HepG2 (cell line): ENCODE results near the gene AHSG. TPM values are rescaled to one million over a fixed set of nuclear protein-coding genes. Genes with fewer than 3 reads are reported as not detected.
A peak's percentile ranks its signal among the peaks of the same experiment; 100 is the strongest.

ENCODE experiments used
- AGO2 ChIP-seq: fragments of 200-400 bp; formaldehyde crosslinking; optimal IDR thresholded peaks from 2 replicates; pipeline ENCODE3; 2017; ENCODE audit warnings: mild to moderate bottlenecking, low read depth, low read length, moderate library complexity
- ARID3A ChIP-seq: IDR thresholded peaks from 2 replicates; pipeline ENCODE4 v1.6.1; 2012; ENCODE audit warnings: low read depth, low read length, improper control_type of control experiment
- FOSL2 ChIP-seq: sonication (generic); formaldehyde crosslinking; IDR thresholded peaks from 2 replicates; pipeline ENCODE4 v1.4.0; 2020; ENCODE audit warnings: missing genetic modification reagents
- GATAD2A ChIP-seq: IDR thresholded peaks from 2 replicates; pipeline ENCODE4 v1.6.1; 2016
- HOMEZ ChIP-seq: IDR thresholded peaks from 2 replicates; pipeline ENCODE4 v1.6.1; 2016; ENCODE audit warnings: low read depth
- MED8 ChIP-seq: sonication (generic); formaldehyde crosslinking; IDR thresholded peaks from 2 replicates; pipeline ENCODE4 v1.8.1; 2023; ENCODE audit warnings: mild to moderate bottlenecking, missing genetic modification reagents; ENCODE audit not compliant: insufficient replicate concordance
- NFYB ChIP-seq: sonication (generic); formaldehyde crosslinking; IDR thresholded peaks from 2 replicates; pipeline ENCODE4 v1.4.0; 2020; ENCODE audit warnings: missing genetic modification reagents
- PAX8 ChIP-seq: sonication (generic); formaldehyde crosslinking; IDR thresholded peaks from 2 replicates; pipeline ENCODE4 v1.8.0; 2022; ENCODE audit warnings: mild to moderate bottlenecking, missing genetic modification reagents, borderline replicate concordance
- PHF8 ChIP-seq: sonication (generic); formaldehyde crosslinking; IDR thresholded peaks from 2 replicates; pipeline ENCODE4 v1.5.0; 2020; ENCODE audit warnings: missing genetic modification reagents
- PRDM10 ChIP-seq: sonication (generic); formaldehyde crosslinking; IDR thresholded peaks from 2 replicates; pipeline ENCODE4 v1.4.0; 2020; ENCODE audit warnings: low read depth, missing genetic modification reagents
- RBFOX2 ChIP-seq: fragments of 200-400 bp; formaldehyde crosslinking; IDR thresholded peaks from 2 replicates; pipeline ENCODE4 v1.6.1; 2017; ENCODE audit warnings: low read depth, mild to moderate bottlenecking, low read length
- SALL1 ChIP-seq: sonication (generic); formaldehyde crosslinking; IDR thresholded peaks from 2 replicates; pipeline ENCODE4 v1.8.0; 2022; ENCODE audit warnings: mild to moderate bottlenecking, missing genetic modification reagents
- STAG1 ChIP-seq: sonication (generic); formaldehyde crosslinking; IDR thresholded peaks from 2 replicates; pipeline ENCODE4 v1.4.0; 2020; ENCODE audit warnings: missing genetic modification reagents
- TBX3 ChIP-seq: fragments of 450-650 bp; IDR thresholded peaks from 2 replicates; pipeline ENCODE4 v1.6.1; 2017; ENCODE audit warnings: antibody characterized with exemption, mild to moderate bottlenecking, inconsistent platforms, borderline replicate concordance
- TFAP4 ChIP-seq: sonication (generic); IDR thresholded peaks from 2 replicates; pipeline ENCODE4 v1.6.1; 2016; ENCODE audit warnings: low read depth, borderline replicate concordance
- XBP1 ChIP-seq: sonication (generic); formaldehyde crosslinking; IDR thresholded peaks from 2 replicates; pipeline ENCODE4 v1.5.0; 2020; ENCODE audit warnings: missing genetic modification reagents
- ZNF143 ChIP-seq: sonication (generic); formaldehyde crosslinking; IDR thresholded peaks from 2 replicates; pipeline ENCODE4 v1.4.0; 2020; ENCODE audit warnings: missing genetic modification reagents
- ZNF34 ChIP-seq: sonication (generic); formaldehyde crosslinking; IDR thresholded peaks from 2 replicates; pipeline ENCODE4 v1.4.0; 2020; ENCODE audit warnings: mild to moderate bottlenecking, missing genetic modification reagents, borderline replicate concordance
- ZNF512 ChIP-seq: sonication (generic); formaldehyde crosslinking; IDR thresholded peaks from 2 replicates; pipeline ENCODE4 v1.4.0; 2020; ENCODE audit warnings: mild to moderate bottlenecking, missing genetic modification reagents
- ZSCAN5A ChIP-seq: sonication (generic); formaldehyde crosslinking; IDR thresholded peaks from 2 replicates; pipeline ENCODE4 v1.8.0; 2022; ENCODE audit warnings: mild to moderate bottlenecking, missing genetic modification reagents, borderline replicate concordance
- polyA plus RNA-seq, 8 experiments: library from polyadenylated mRNA; depleted of rRNA in 3 of 8; stranded (reverse) in 7 of 8; unstranded in 1 of 8; fragments of >200 nt; fragmentation: Illumina TruSeq in 4 of 8; extraction: Trizol in 4 of 8; gene quantifications; 2 replicates each; pipeline versions ENCODE4 v1.2.1 to v1.2.3, GENCODE V29; 2011 to 2016; ENCODE audit warnings: low read depth in 4 of 8, missing spikeins in 1 of 8, mixed read lengths in 1 of 8; ENCODE audit not compliant: insufficient read depth in 1 of 8
- total RNA-seq, 5 experiments: library from RNA; depleted of rRNA; stranded (reverse); fragments of >200 nt; fragmentation: Illumina TruSeq; extraction: Trizol; gene quantifications; 2 replicates each; pipeline ENCODE4 v1.2.3, GENCODE V29; 2016; ENCODE audit warnings: low read depth in 1 of 5

The AHSG gene
- total and polyA plus RNA-seq, 2 of the 13 experiments (the other 11 are each of a cell fraction or from before 2014, with no cell fraction given): 2,043 to 19,152 TPM

- TF ChIP-seq RBFOX2: peak; percentile 13; the same call in 1 of the 2 replicates
- TF ChIP-seq AGO2: no peak
- no peak for TF ChIP-seq PAX8 (CRISPR knock-in tag)
- no peak for TF ChIP-seq FOSL2 (CRISPR knock-in tag)
- TF ChIP-seq XBP1 (CRISPR knock-in tag): no peak
- TF ChIP-seq GATAD2A (CRISPR knock-in tag): peak; percentile 52; the same call in 1 of the 2 replicates
- TF ChIP-seq STAG1 (CRISPR knock-in tag): no peak
- 0 out of 2 replicates have a peak, but pooled peaks have one; percentile 23 for TF ChIP-seq PRDM10 (CRISPR knock-in tag)
- TF ChIP-seq ZNF143 (CRISPR knock-in tag): no peak
- TF ChIP-seq TFAP4: 0 out of 2 replicates have a peak, but pooled peaks have one; percentile 2
- TF ChIP-seq MED8 (CRISPR knock-in tag): peak; percentile 29
- 0 out of 2 replicates have a peak, but pooled peaks have one; percentile 9 for TF ChIP-seq HOMEZ (CRISPR knock-in tag)
- TF ChIP-seq ZSCAN5A (CRISPR knock-in tag): peak; percentile 4; the same call in 1 of the 2 replicates
- no peak for TF ChIP-seq TBX3
- TF ChIP-seq ZNF34 (CRISPR knock-in tag): no peak
- no peak for TF ChIP-seq ZNF512 (CRISPR knock-in tag)
- no peak for TF ChIP-seq PHF8 (CRISPR knock-in tag)
- peak; percentile 79 for TF ChIP-seq NFYB (CRISPR knock-in tag)
- no peak for TF ChIP-seq ARID3A
- TF ChIP-seq SALL1 (CRISPR knock-in tag): 0 out of 2 replicates have a peak, but pooled peaks have one; percentile 16
Measured at GRCh38 chr3:186593862-186594261, 19.0 kb upstream of the AHSG start (continued).
